Ovary (tissue), 3 donors: ENCODE measurements around the gene PITPNC1.

Experiments used
- CTCF ChIP-seq, 3 donors: fragments of 450-650 bp in 2 of 3; fragments of 200-600 bp in 1 of 3; IDR thresholded peaks; one replicate each; pipeline versions ENCODE4 v1.5.1 to v1.8.0; 2016 to 2022; ENCODE audit warnings: antibody characterized with exemption in 3 of 3, mild to moderate bottlenecking in 1 of 3
- POLR2A ChIP-seq: fragments of 450-650 bp; IDR thresholded peaks from one replicate; pipeline ENCODE4 v1.6.1; 2017; ENCODE audit warnings: antibody characterized with exemption, mild to moderate bottlenecking, moderate library complexity
- donor health status: DM: no; HTN: no; CAD: no.

- TF ChIP-seq CTCF (IDR thresholded peaks at IDR 0.05) (no peak), POLR2A (no peak)
These were observed 102.1 kb downstream of the PITPNC1 start for GRCh38 chr17:67479148-67479547.
